ENCODE data around the gene GRB10. TPM values are rescaled to one million over a fixed set of nuclear protein-coding genes. Genes with fewer than 3 reads are reported as not detected.

GRB10 gene
- total and polyA plus RNA-seq, 2 experiments from 2014 or later, result 35.0 to 154 TPM

GRCh38 chr7:50754684-50755083 lies 28.0 kb downstream of the GRB10 start:
- Histone ChIP-seq H3K4me1 (ENCODE audit: insufficient read depth) (peaks cover 18% of the 10 kb centered on the region), H3K79me2 (replicated peaks; ENCODE audit: insufficient read depth) (peaks cover 100% of the 10 kb centered on the region), H3K27ac (ENCODE audit: low read depth) (no peak overlapping the region), H3F3A (replicated peaks; ENCODE audit: low read depth) (no peaks in the 10 kb centered on the region), H2AFZ (no peak overlapping the region), H3K9me2 (ENCODE audit: insufficient read depth) (peaks cover 7% of the 10 kb centered on the region; the same call in 1 of the 2 replicates), H3K4me3 (no peak overlapping the region), H3K27me3 (ENCODE audit: insufficient read depth) (no peaks in the 10 kb centered on the region), H3K4me2 (no peak overlapping the region), H3K36me3 (ENCODE audit: insufficient read depth) (no peaks in the 10 kb centered on the region), H4K20me1 (replicated peaks; ENCODE audit: insufficient read depth) (peaks cover 69% of the 10 kb centered on the region)
- Mint-ChIP-seq H3K4me3 (no peak overlapping the region), H3K27ac (peak overlapping the region; percentile 31; the same call in 1 of the 2 replicates), H3K36me3 (ENCODE audit: low read depth) (peaks cover 48% of the 10 kb centered on the region), H3K27me3 (ENCODE audit: insufficient read depth, low read depth, poor library complexity) (peaks cover 3% of the 10 kb centered on the region), H3K4me1 (peaks cover 43% of the 10 kb centered on the region), H3K9me3 (no peaks in the 10 kb centered on the region)
- DNase-seq (ENCODE audit: low spot score) (no peak), ATAC-seq (peak; percentile 50)
- TF ChIP-seq ZNF114 (CRISPR knock-in tag; IDR thresholded peaks at IDR 0.05), result no peak
- TF ChIP-seq EZH2 (IDR thresholded peaks at IDR 0.05; ENCODE audit: low read depth, unreplicated experiment), result no peak
- TF ChIP-seq POLR2AphosphoS5 (IDR thresholded peaks at IDR 0.05; ENCODE audit: low read depth), result no peak
- no peak for TF ChIP-seq REST (IDR thresholded peaks at IDR 0.05; ENCODE audit: unreplicated experiment)
- no peak for TF ChIP-seq JUNB (IDR thresholded peaks at IDR 0.05; ENCODE audit: unreplicated experiment)
- no peak for TF ChIP-seq CREB1 (CRISPR knock-in tag; IDR thresholded peaks at IDR 0.05; ENCODE audit: low read depth)
- TF ChIP-seq ETS1 (IDR thresholded peaks at IDR 0.05), result no peak
- no peak for TF ChIP-seq NANOG (IDR thresholded peaks at IDR 0.05; ENCODE audit: borderline replicate concordance)
- no peak for TF ChIP-seq ZNF462 (CRISPR knock-in tag; IDR thresholded peaks at IDR 0.05)
- TF ChIP-seq STAT1 (IDR thresholded peaks at IDR 0.05; ENCODE audit: unreplicated experiment), result no peak
- no peak for TF ChIP-seq ZNF331 (CRISPR knock-in tag; IDR thresholded peaks at IDR 0.05; ENCODE audit: low read depth)
- no peak for TF ChIP-seq CTCF (conservative IDR thresholded peaks at IDR 0.05; ENCODE audit: low read depth in 2 of 2)
- no peak for TF ChIP-seq EZH2phosphoT487 (IDR thresholded peaks at IDR 0.05; ENCODE audit: unreplicated experiment)

All from GM23338 (cell line).